Esophagus squamous epithelium (tissue), 4 donors: ENCODE data around the gene KCTD12.

ENCODE experiments used
- CTCF ChIP-seq, 6 experiments: fragments of 450-650 bp in 4 of 6; fragments of 200-600 bp in 2 of 6; sonication (generic) in 2 of 6; IDR thresholded peaks; one replicate each; pipeline ENCODE4 v1.5.1; 2016 to 2019; ENCODE audit warnings: antibody characterized with exemption in 6 of 6, mild to moderate bottlenecking in 4 of 6, moderate library complexity in 4 of 6
- POLR2A ChIP-seq, 4 donors: fragments of 450-650 bp; IDR thresholded peaks; one replicate each; pipeline ENCODE4 v1.6.1; 2017; ENCODE audit warnings: antibody characterized with exemption in 4 of 4, mild to moderate bottlenecking in 4 of 4, moderate library complexity in 3 of 4

GRCh38 chr13:76871432-76871831, 14.8 kb downstream of the KCTD12 start:
- TF ChIP-seq CTCF (IDR thresholded peaks at IDR 0.05): no peak
- no peak for TF ChIP-seq POLR2A (IDR thresholded peaks at IDR 0.05)
